CD8-positive, alpha-beta memory T cell (primary cell): Measurements from ENCODE around the gene FYCO1. TPM values are rescaled to one million over a fixed set of nuclear protein-coding genes. Genes with fewer than 3 reads are reported as not detected.
A peak's percentile ranks its signal among the peaks of the same experiment; 100 is the strongest.
"Not testable (repeated sequence)": the region's sequence is repeated elsewhere in the genome, so short reads cannot be mapped to it uniquely, and the experiment has no call there.

Experiments used
- CTCF ChIA-PET: fragments of 350-600 bp; sonication (Branson Sonifier 250); formaldehyde crosslinking; loops from one replicate; lab custom pipeline; 2021; ENCODE audit warnings: antibody characterized with exemption; lab: Charles Lee
- POLR2A ChIA-PET: fragments of 350-600 bp; sonication (Branson Sonifier 250); formaldehyde crosslinking; loops from one replicate; lab custom pipeline; 2021; ENCODE audit warnings: antibody characterized with exemption; lab: Charles Lee
- DNase-seq, 5 donors: peaks; one replicate each; pipeline versions ENCODE4 v3.0.0 to v3.0.0-alpha.2; 2020 to 2022; ENCODE audit warnings: mixed read lengths in 1 of 5
- H3K27ac ChIP-seq: one replicate; pipeline ENCODE4 v1.7.0; 2013; ENCODE audit warnings: low read depth, mild to moderate bottlenecking, low read length, moderate library complexity
- H3K27me3 ChIP-seq: 2 replicates; pipeline ENCODE4 v1.7.0; 2013; ENCODE audit warnings: low read length, mild to moderate bottlenecking; ENCODE audit not compliant: insufficient read depth, poor library complexity, severe bottlenecking
- H3K36me3 ChIP-seq: 2 replicates; pipeline ENCODE4 v1.7.0; 2013; ENCODE audit warnings: mild to moderate bottlenecking, low read length, moderate library complexity; ENCODE audit not compliant: insufficient read depth
- H3K4me1 ChIP-seq: 2 replicates; pipeline ENCODE4 v1.7.0; 2013; ENCODE audit warnings: mild to moderate bottlenecking, low read length, moderate library complexity; ENCODE audit not compliant: insufficient read depth
- H3K4me3 ChIP-seq: 2 replicates; pipeline ENCODE4 v1.7.0; 2013; ENCODE audit warnings: mild to moderate bottlenecking, low read length
- H3K9me3 ChIP-seq: 2 replicates; pipeline ENCODE4 v1.7.0; 2013; ENCODE audit warnings: mild to moderate bottlenecking, low read length
- H3K27ac Mint-ChIP-seq, 8 donors: one replicate each; pipeline ENCODE4 v1.8.0; 2020 to 2021; ENCODE audit warnings: mixed read lengths in 8 of 8, mild to moderate bottlenecking in 6 of 8, inconsistent platforms in 3 of 8, moderate library complexity in 3 of 8
- H3K27me3 Mint-ChIP-seq, 2 donors: one replicate each; pipeline ENCODE4 v1.8.0; 2020 to 2021; ENCODE audit warnings: mixed read lengths in 2 of 2, mild to moderate bottlenecking in 1 of 2, moderate library complexity in 1 of 2
- H3K36me3 Mint-ChIP-seq, 3 donors: one replicate each; pipeline ENCODE4 v1.8.0; 2020 to 2021; ENCODE audit warnings: mixed read lengths in 3 of 3, inconsistent platforms in 1 of 3, mild to moderate bottlenecking in 1 of 3
- H3K4me1 Mint-ChIP-seq, 3 donors: one replicate each; pipeline ENCODE4 v1.8.0; 2020 to 2021; ENCODE audit warnings: mixed read lengths in 3 of 3, inconsistent platforms in 1 of 3, mild to moderate bottlenecking in 1 of 3
- H3K4me3 Mint-ChIP-seq, 7 donors: one replicate each; pipeline ENCODE4 v1.8.0; 2020 to 2021; ENCODE audit warnings: mixed read lengths in 7 of 7, mild to moderate bottlenecking in 6 of 7, moderate library complexity in 4 of 7, inconsistent platforms in 2 of 7
- H3K9me3 Mint-ChIP-seq, 5 donors: one replicate each; pipeline ENCODE4 v1.8.0; 2020 to 2022; ENCODE audit warnings: mixed read lengths in 5 of 5, mild to moderate bottlenecking in 3 of 5, moderate library complexity in 2 of 5, inconsistent platforms in 1 of 5
- polyA plus RNA-seq: library from polyadenylated mRNA; unstranded; fragments of 300-500 nt; fragmentation: Illumina TruSeq; gene quantifications from one replicate; pipeline ENCODE4 v1.2.3, GENCODE V29; 2021
- total RNA-seq, 2 experiments: library from RNA; stranded (reverse); gene quantifications; one replicate each; pipeline ENCODE4 v1.2.3, GENCODE V29; 2021

The FYCO1 gene
- total and polyA plus RNA-seq, 3 experiments from 2014 or later = 11.0 to 13.7 (median 13.4) TPM

- Histone ChIP-seq H3K4me3 (no peak overlapping the region), H3K4me1 (no peaks in the 10 kb centered on the region), H3K36me3 (no peaks in the 10 kb centered on the region), H3K27ac (no peak overlapping the region), H3K27me3 (no peaks in the 10 kb centered on the region), H3K9me3 (no peaks in the 10 kb centered on the region)
- peaks cover 4 to 8% (median 7%) of the 10 kb centered on the region in 3 donors for H3K4me1 Mint-ChIP-seq
- H3K4me3 Mint-ChIP-seq = no peak overlapping the region
- ChIA-PET POLR2A (no interaction called here), CTCF (interaction anchor here (2.0 kb wide), 1 partner anchor 13 kb away, joined by 4 read pairs; no protein-coding TSS in a partner anchor)
- H3K27me3 Mint-ChIP-seq = no peaks in the 10 kb centered on the region
- H3K9me3 Mint-ChIP-seq = no peaks in the 10 kb centered on the region
- DNase-seq = no peak
- peaks cover 0 to 3% (median 2%) of the 10 kb centered on the region in 3 donors for H3K36me3 Mint-ChIP-seq
- H3K27ac Mint-ChIP-seq = peak overlapping the region in 1 of 8 donors; percentile 66
Measured at GRCh38 chr3:46007280-46007679, 11.7 kb upstream of the FYCO1 start.

GRCh38 chr3:46006238-46007032 lies 10.8 kb upstream of the FYCO1 start:
- Mint-ChIP-seq H3K27me3 (no peaks in the 10 kb centered on the region), H3K4me3 (no peak overlapping the region), H3K27ac (peak overlapping the region in 1 of 8 donors; percentile 56), H3K36me3 (peaks cover 0 to 2% (median 0%) of the 10 kb centered on the region in 3 donors), H3K4me1 (peaks cover 4 to 8% (median 7%) of the 10 kb centered on the region in 3 donors), H3K9me3 (no peaks in the 10 kb centered on the region)
- CTCF ChIA-PET = interaction anchor here (2.0 kb wide), 1 partner anchor 12 kb away, joined by 4 read pairs; no protein-coding TSS in a partner anchor
- H3K4me3 ChIP-seq = no peak overlapping the region
- no peak overlapping the region for H3K27ac ChIP-seq
- H3K36me3 ChIP-seq = no peaks in the 10 kb centered on the region
- H3K9me3 ChIP-seq = no peaks in the 10 kb centered on the region
- POLR2A ChIA-PET = no interaction called here
- no peaks in the 10 kb centered on the region for H3K27me3 ChIP-seq
- no peaks in the 10 kb centered on the region for H3K4me1 ChIP-seq
- no peak for DNase-seq

- H3K4me3 ChIP-seq, H3K9me3 Mint-ChIP-seq, H3K4me1 ChIP-seq, CTCF ChIA-PET, H3K27me3 ChIP-seq, H3K36me3 ChIP-seq, H3K4me1 Mint-ChIP-seq, H3K4me3 Mint-ChIP-seq, POLR2A ChIA-PET, H3K27me3 Mint-ChIP-seq, H3K27ac ChIP-seq, DNase-seq, H3K27ac Mint-ChIP-seq, H3K36me3 Mint-ChIP-seq, H3K9me3 ChIP-seq: not testable (repeated sequence)
Measured at GRCh38 chr3:46003706-46004105, 8.1 kb upstream of the FYCO1 start.

GRCh38 chr3:46001178-46001577 lies 5.6 kb upstream of the FYCO1 start:
- no peaks in the 10 kb centered on the region for H3K27me3 Mint-ChIP-seq
- ChIA-PET POLR2A (no interaction called here), CTCF (interaction anchor here (1.7 kb wide), 1 partner anchor 78 kb away, joined by 4 read pairs; no protein-coding TSS in a partner anchor)
- peaks cover 5% of the 10 kb centered on the region for H3K4me1 ChIP-seq
- no peaks in the 10 kb centered on the region for H3K9me3 Mint-ChIP-seq
- H3K27ac ChIP-seq = no peak overlapping the region
- H3K4me3 ChIP-seq = no peak overlapping the region
- H3K4me1 Mint-ChIP-seq = peaks cover 9 to 11% (median 10%) of the 10 kb centered on the region in 3 donors
- H3K4me3 Mint-ChIP-seq = no peak overlapping the region
- no peaks in the 10 kb centered on the region for H3K27me3 ChIP-seq
- no peak overlapping the region for H3K27ac Mint-ChIP-seq
- H3K9me3 ChIP-seq = no peaks in the 10 kb centered on the region
- no peak for DNase-seq
- no peaks in the 10 kb centered on the region for H3K36me3 ChIP-seq
- H3K36me3 Mint-ChIP-seq = peaks cover 0 to 3% (median 2%) of the 10 kb centered on the region in 3 donors

- peaks cover 0 to 2% of the 10 kb centered on the region in 2 donors for H3K27me3 Mint-ChIP-seq
- POLR2A ChIA-PET = no interaction called here
- Histone ChIP-seq H3K27ac (no peak overlapping the region), H3K4me3 (no peak overlapping the region), H3K4me1 (peaks cover 22% of the 10 kb centered on the region), H3K36me3 (no peaks in the 10 kb centered on the region), H3K9me3 (no peaks in the 10 kb centered on the region), H3K27me3 (no peaks in the 10 kb centered on the region)
- no peak for DNase-seq
- CTCF ChIA-PET = interaction anchor here (1.3 kb wide), 1 partner anchor 53 kb away, joined by 3 read pairs; no protein-coding TSS in a partner anchor
- peaks cover 0 to 2% (median 0%) of the 10 kb centered on the region in 5 donors for H3K9me3 Mint-ChIP-seq
- peaks cover 26 to 33% (median 29%) of the 10 kb centered on the region in 3 donors for H3K4me1 Mint-ChIP-seq
- H3K27ac Mint-ChIP-seq = peak overlapping the region in 2 of 8 donors; percentile 28 to 66
- peak overlapping the region in 1 of 7 donors; percentile 34 for H3K4me3 Mint-ChIP-seq
- H3K36me3 Mint-ChIP-seq = peaks cover 0 to 7% (median 3%) of the 10 kb centered on the region in 3 donors
Measured at GRCh38 chr3:45997942-45998341, 2.3 kb upstream of the FYCO1 start.

GRCh38 chr3:45997499-45997898 lies 1.9 kb upstream of the FYCO1 start:
- H3K27me3 Mint-ChIP-seq, CTCF ChIA-PET, POLR2A ChIA-PET, H3K36me3 ChIP-seq, H3K36me3 Mint-ChIP-seq, H3K27me3 ChIP-seq, H3K27ac ChIP-seq, H3K9me3 Mint-ChIP-seq, H3K9me3 ChIP-seq, H3K27ac Mint-ChIP-seq, H3K4me3 ChIP-seq, DNase-seq: not testable (repeated sequence)
- peaks cover 30 to 38% (median 34%) of the 10 kb centered on the region in 3 donors for H3K4me1 Mint-ChIP-seq
- H3K4me1 ChIP-seq = peaks cover 26% of the 10 kb centered on the region
- H3K4me3 Mint-ChIP-seq = peak overlapping the region in 1 of 7 donors; percentile 34

- peaks cover 58 to 67% (median 60%) of the 10 kb centered on the region in 3 donors for H3K4me1 Mint-ChIP-seq
- Histone ChIP-seq H3K4me3 (peak overlapping the region; percentile 91), H3K36me3 (no peaks in the 10 kb centered on the region), H3K27me3 (no peaks in the 10 kb centered on the region), H3K9me3 (no peaks in the 10 kb centered on the region), H3K27ac (peak overlapping the region; percentile 87), H3K4me1 (peaks cover 51% of the 10 kb centered on the region)
- peaks cover 0 to 2% of the 10 kb centered on the region in 2 donors for H3K27me3 Mint-ChIP-seq
- CTCF ChIA-PET = interaction anchor here (0.6 to 3.9 kb wide), 13 partner anchors 11 to 85 kb away, joined by 3 to 26 read pairs (median 5); partner anchors contain the start of gene CXCR6
- peaks cover under 1 to 30% (median 3%) of the 10 kb centered on the region in 3 donors for H3K36me3 Mint-ChIP-seq
- H3K27ac Mint-ChIP-seq = peak overlapping the region; percentile 88 to 99 (median 94)
- POLR2A ChIA-PET = interaction anchor here (0.6 to 3.3 kb wide), 10 partner anchors 8 to 74 kb away, joined by 3 to 17 read pairs (median 6); partner anchors contain the start of gene CXCR6
- H3K4me3 Mint-ChIP-seq = peak overlapping the region; percentile 88 to 96 (median 92)
- DNase-seq = peak; percentile 35 to 84 (median 65)
- peaks cover 0 to 2% (median 0%) of the 10 kb centered on the region in 5 donors for H3K9me3 Mint-ChIP-seq
Measured at GRCh38 chr3:45994419-45995235, 997 bp downstream of the FYCO1 start.
